Nephron (organoid): Measurements from ENCODE around the gene CHST11.
A peak's percentile ranks its signal among the peaks of the same experiment; 100 is the strongest.

ENCODE experiments used
- H3K27ac Mint-ChIP-seq, 3 experiments: 2 replicates each; pipeline ENCODE4 v1.8.0; 2020; ENCODE audit warnings: mixed read lengths in 3 of 3, mild to moderate bottlenecking in 2 of 3, moderate library complexity in 1 of 3
- H3K27me3 Mint-ChIP-seq: 2 replicates; pipeline ENCODE4 v1.8.0; 2021; ENCODE audit warnings: low read depth, mild to moderate bottlenecking, moderate library complexity, mixed read lengths
- H3K36me3 Mint-ChIP-seq: 2 replicates; pipeline ENCODE4 v1.8.0; 2020; ENCODE audit warnings: low read depth, mixed read lengths
- H3K4me1 Mint-ChIP-seq: 2 replicates; pipeline ENCODE4 v1.8.0; 2020; ENCODE audit warnings: mixed read lengths
- H3K4me3 Mint-ChIP-seq, 3 experiments: 2 replicates each; pipeline ENCODE4 v1.8.0; 2020; ENCODE audit warnings: mild to moderate bottlenecking in 3 of 3, mixed read lengths in 3 of 3, moderate library complexity in 2 of 3
- H3K9me3 Mint-ChIP-seq: 2 replicates; pipeline ENCODE4 v1.8.0; 2020; ENCODE audit warnings: mixed read lengths
- CTCF ChIP-seq, 3 experiments: fragments of 200-600 bp; sonication (generic); IDR thresholded peaks; one replicate each; pipeline ENCODE4 v1.5.0; 2021; ENCODE audit warnings: antibody characterized with exemption in 3 of 3; ENCODE audit not compliant: unreplicated experiment in 3 of 3

Gene CHST11

DNA sequence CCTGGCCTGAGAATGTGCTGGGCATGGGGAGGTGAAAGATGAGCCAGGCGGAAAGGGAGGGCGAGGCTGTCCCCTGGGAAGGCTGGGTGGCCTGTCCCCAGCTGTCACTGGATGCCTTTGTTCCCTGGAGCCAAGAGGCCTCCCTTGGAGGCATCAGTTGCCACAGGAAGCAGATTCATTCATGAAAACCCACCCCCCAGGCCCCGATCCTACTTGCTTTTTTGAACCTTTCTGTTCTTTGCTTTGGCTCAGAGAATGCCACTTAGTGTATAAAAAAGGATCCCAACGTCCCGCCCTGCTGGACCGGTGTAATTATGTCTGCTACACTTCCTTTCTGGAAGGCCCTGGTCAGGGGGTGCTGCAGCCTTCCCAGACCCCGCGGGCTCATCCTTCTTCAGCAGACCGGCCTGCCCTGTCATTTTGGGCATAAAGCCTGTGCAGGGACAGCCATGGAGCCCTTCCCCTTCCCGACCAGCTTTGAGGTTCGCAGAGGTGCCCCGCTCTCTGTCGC lies 281.1 kb downstream of the CHST11 start:
- Mint-ChIP-seq H3K4me3 (peak overlapping the region in 1 of 3 experiments; percentile 13), H3K4me1 (peaks cover 78% of the 10 kb centered on the region), H3K27ac (peak overlapping the region; percentile 25 to 85 (median 81)), H3K27me3 (peaks cover 9% of the 10 kb centered on the region), H3K9me3 (no peaks in the 10 kb centered on the region), H3K36me3 (no peaks in the 10 kb centered on the region)
- no peak for TF ChIP-seq CTCF (IDR thresholded peaks at IDR 0.05; ENCODE audit: unreplicated experiment in 3 of 3)

- peaks cover 82% of the 10 kb centered on the region for H3K4me1 Mint-ChIP-seq
- peak overlapping the region in 1 of 3 experiments; percentile 9 for H3K4me3 Mint-ChIP-seq
- no peaks in the 10 kb centered on the region for H3K36me3 Mint-ChIP-seq
- TF ChIP-seq CTCF (IDR thresholded peaks at IDR 0.05; ENCODE audit: unreplicated experiment in 3 of 3): no peak
- peaks cover 2% of the 10 kb centered on the region for H3K9me3 Mint-ChIP-seq
- H3K27ac Mint-ChIP-seq: peak overlapping the region; percentile 25 to 85 (median 81)
- peaks cover 9% of the 10 kb centered on the region for H3K27me3 Mint-ChIP-seq
These were observed 281.6 kb downstream of the CHST11 start for GRCh38 chr12:104738331-104738730.

DNA sequence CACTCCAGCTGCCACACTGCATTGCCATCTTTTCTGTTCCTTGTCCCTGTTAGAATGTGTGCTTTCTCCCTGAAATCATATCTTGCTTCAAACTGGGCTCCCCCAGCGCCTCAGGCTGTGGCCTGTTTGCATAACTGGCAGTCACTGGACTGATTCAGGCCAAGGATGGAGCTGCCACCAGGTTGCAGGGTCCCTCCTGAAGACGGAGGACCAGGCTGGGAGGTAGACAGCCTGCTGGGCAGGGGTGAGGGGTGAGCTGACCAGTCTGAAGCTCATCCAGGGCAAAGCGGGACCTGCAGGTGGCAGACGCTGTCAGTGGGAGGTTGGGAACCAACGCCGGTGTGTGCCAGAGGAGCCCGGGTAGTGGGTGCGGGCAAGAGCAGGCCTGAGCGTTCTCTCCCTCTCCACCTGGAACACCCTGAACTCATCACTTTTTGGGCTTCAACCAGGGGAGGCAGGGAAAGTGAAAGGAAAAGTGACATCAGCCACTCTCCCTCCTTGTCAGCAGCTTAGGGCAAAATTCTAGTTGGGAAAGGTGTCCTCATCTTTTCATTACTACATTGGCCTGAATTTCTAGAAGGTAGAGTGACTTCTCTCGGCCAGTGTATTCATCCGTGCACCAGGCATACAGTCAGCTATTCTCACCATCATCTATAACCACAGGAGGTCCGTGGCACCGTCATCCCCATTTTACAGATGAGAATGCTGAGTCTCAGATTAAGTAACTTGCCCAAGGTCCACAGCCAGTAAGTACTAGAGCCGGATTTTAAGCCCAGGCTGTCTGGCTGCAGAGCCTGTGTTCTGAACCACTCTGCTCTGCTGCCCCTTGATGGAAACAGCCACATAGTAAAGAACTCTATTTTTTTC lies 282.3 kb downstream of the CHST11 start:
- peak overlapping the region; percentile 25 to 85 (median 81) for H3K27ac Mint-ChIP-seq
- peaks cover 2% of the 10 kb centered on the region for H3K9me3 Mint-ChIP-seq
- no peaks in the 10 kb centered on the region for H3K36me3 Mint-ChIP-seq
- H3K4me1 Mint-ChIP-seq: peaks cover 82% of the 10 kb centered on the region
- no peak overlapping the region for H3K4me3 Mint-ChIP-seq
- peaks cover 9% of the 10 kb centered on the region for H3K27me3 Mint-ChIP-seq
- no peak for TF ChIP-seq CTCF (IDR thresholded peaks at IDR 0.05; ENCODE audit: unreplicated experiment in 3 of 3)

- TF ChIP-seq CTCF (IDR thresholded peaks at IDR 0.05; ENCODE audit: unreplicated experiment in 3 of 3): no peak
- Mint-ChIP-seq H3K27me3 (peaks cover 9% of the 10 kb centered on the region), H3K36me3 (no peaks in the 10 kb centered on the region), H3K4me1 (peaks cover 69% of the 10 kb centered on the region), H3K9me3 (peaks cover 2% of the 10 kb centered on the region), H3K4me3 (no peak overlapping the region), H3K27ac (peak overlapping the region in 1 of 3 experiments; percentile 5)
These were observed 283.9 kb downstream of the CHST11 start for GRCh38 chr12:104740668-104741067.

- Mint-ChIP-seq H3K36me3 (no peaks in the 10 kb centered on the region), H3K27ac (peak overlapping the region in 1 of 3 experiments; percentile 5), H3K9me3 (peaks cover 2% of the 10 kb centered on the region), H3K4me3 (no peak overlapping the region), H3K27me3 (peaks cover 8% of the 10 kb centered on the region), H3K4me1 (peaks cover 65% of the 10 kb centered on the region)
- no peak for TF ChIP-seq CTCF (IDR thresholded peaks at IDR 0.05; ENCODE audit: unreplicated experiment in 3 of 3)
These were observed 284.3 kb downstream of the CHST11 start for GRCh38 chr12:104741077-104741476.
